Measurements from ENCODE around the gene KLF11. TPM values are rescaled to one million over a fixed set of nuclear protein-coding genes. Genes with fewer than 3 reads are reported as not detected.

KLF11 gene
- total and polyA plus RNA-seq, 2 of the 8 experiments (the other 6 are each of a cell fraction or from before 2014, with no cell fraction given): 6.4 to 10.1 TPM

DNA sequence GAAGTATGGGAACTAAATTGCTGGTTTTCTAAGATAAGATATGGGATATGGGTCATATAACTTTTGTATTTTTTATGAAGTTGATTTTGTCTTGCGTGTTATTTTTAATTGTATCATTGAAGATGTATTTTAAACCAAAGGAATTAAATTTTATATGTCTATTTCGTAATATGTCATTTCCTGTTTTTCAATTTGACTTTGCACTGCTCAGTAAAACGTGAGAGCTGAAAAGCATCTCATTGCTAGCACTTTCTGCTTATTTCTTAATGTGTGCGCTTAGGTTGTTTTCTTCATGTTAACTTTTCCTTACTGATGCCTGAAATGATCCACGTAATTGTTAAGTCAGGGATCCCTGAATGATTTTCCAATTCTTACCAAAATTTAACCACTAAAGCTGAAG is 41.2 kb upstream of the KLF11 start (continued):
- TF ChIP-seq CTCF (IDR thresholded peaks at IDR 0.05; ENCODE audit: control extremely low read depth in 1 of 3, insufficient read depth in 1 of 3, low read depth in 1 of 3, low read length in 3 of 3): no peak
